OCI-LY7 (cell line): ENCODE data around the gene RMDN3. TPM values are rescaled to one million over a fixed set of nuclear protein-coding genes. Genes with fewer than 3 reads are reported as not detected.

Source experiments
- BruUV-seq: library from RNA; stranded (reverse); fragments of 400-500 nt; replicated peaks from 2 replicates; lab custom pipeline; 2021; lab: Mats Ljungman, UMichigan
- CTCF ChIA-PET: fragments of 300-600 bp; sonication (Branson Sonifier 250); formaldehyde crosslinking; loops from one replicate; lab custom pipeline; 2022; ENCODE audit warnings: antibody characterized with exemption; ENCODE audit not compliant: unreplicated experiment; lab: Charles Lee
- POLR2A ChIA-PET: fragments of 300-600 bp; sonication (Branson Sonifier 250); formaldehyde crosslinking; loops from one replicate; lab custom pipeline; 2022; ENCODE audit warnings: antibody characterized with exemption; lab: Charles Lee
- DNase-seq: peaks from one replicate; pipeline ENCODE4 v3.0.0-alpha.2; 2015; ENCODE audit warnings: low spot score
- H2AFZ ChIP-seq: fragments of 200-600 bp; sonication (generic), shearing (Covaris generic); 2 replicates; pipeline ENCODE4 v1.6.1; 2014; ENCODE audit warnings: mild to moderate bottlenecking, antibody characterized with exemption, low read length, moderate library complexity
- H3K27ac ChIP-seq: fragments of 200-600 bp; sonication (generic); 2 replicates; pipeline ENCODE4 v1.5.1; 2014; ENCODE audit warnings: mixed run types, low read depth, mild to moderate bottlenecking, moderate library complexity, low read length, inconsistent platforms; ENCODE audit not compliant: poor library complexity, severe bottlenecking
- H3K36me3 ChIP-seq: fragments of 200-600 bp; sonication (generic); 2 replicates; pipeline ENCODE4 v1.6.1; 2014; ENCODE audit warnings: mild to moderate bottlenecking, antibody characterized with exemption, low read length, moderate library complexity, mixed read lengths; ENCODE audit not compliant: insufficient read depth
- H3K4me1 ChIP-seq: fragments of 200-600 bp; sonication (generic); 2 replicates; pipeline ENCODE4 v1.5.1; 2014; ENCODE audit warnings: mild to moderate bottlenecking, low read length; ENCODE audit not compliant: insufficient read depth, poor library complexity, severe bottlenecking
- H3K4me2 ChIP-seq: fragments of 200-600 bp; sonication (generic); 2 replicates; pipeline ENCODE4 v1.6.1; 2014; ENCODE audit warnings: mild to moderate bottlenecking, low read length
- H3K4me3 ChIP-seq: fragments of 200-600 bp; sonication (generic); 2 replicates; pipeline ENCODE4 v1.5.1; 2014; ENCODE audit warnings: mild to moderate bottlenecking, low read depth, low read length; ENCODE audit not compliant: poor library complexity, severe bottlenecking
- H3K79me2 ChIP-seq: fragments of 200-600 bp; sonication (generic); 2 replicates; pipeline ENCODE4 v1.6.1; 2016; ENCODE audit warnings: low read depth, mild to moderate bottlenecking, low read length, moderate library complexity, mixed read lengths; ENCODE audit not compliant: insufficient read depth
- H3K9me2 ChIP-seq: fragments of 200-600 bp; sonication (generic); 2 replicates; pipeline ENCODE4 v1.6.1; 2016; ENCODE audit warnings: mild to moderate bottlenecking, low read length, mixed read lengths; ENCODE audit not compliant: insufficient read depth
- H3K9me3 ChIP-seq: fragments of 200-600 bp; sonication (generic); 2 replicates; pipeline ENCODE4 v1.6.1; 2014; ENCODE audit warnings: mild to moderate bottlenecking, mixed run types, low read length, mixed read lengths
- H4K20me1 ChIP-seq: fragments of 200-600 bp; sonication (generic); 2 replicates; pipeline ENCODE4 v1.6.1; 2014; ENCODE audit warnings: mild to moderate bottlenecking, antibody characterized with exemption, low read length, moderate library complexity, mixed read lengths; ENCODE audit not compliant: insufficient read depth
- CTCF ChIP-seq: fragments of 200-600 bp; sonication (generic); conservative IDR thresholded peaks from 2 replicates; pipeline ENCODE4 v1.5.1; 2014; ENCODE audit warnings: mild to moderate bottlenecking, antibody characterized with exemption, low read length, moderate library complexity, mixed read lengths
- EZH2phosphoT487 ChIP-seq: fragments of 200-600 bp; sonication (generic); IDR thresholded peaks from 2 replicates; pipeline ENCODE4 v1.6.1; 2018; ENCODE audit warnings: low read depth, borderline replicate concordance, mild to moderate bottlenecking, mixed run types, antibody characterized with exemption, low read length, moderate library complexity, mixed read lengths
- intact Hi-C: fragments of 100-400 bp; cut with micrococcal nuclease; formaldehyde crosslinking; loops from one replicate; pipeline ENCODE4 v1.10.0; 2022; ENCODE audit not compliant: unreplicated experiment
- total RNA-seq, 2 experiments: library from RNA; depleted of rRNA in 1 of 2; stranded (reverse); fragments of >200 nt in 1 of 2; shearing (Covaris generic) in 1 of 2; gene quantifications; 2 replicates each; pipeline ENCODE4 v1.2.3, GENCODE V29; 2014 to 2022

The RMDN3 gene
- total RNA-seq, 2 experiments from 2014 or later: 10.7 to 23.7 TPM

- ChIA-PET CTCF (interaction anchor here (0.8 kb wide), 1 partner anchor 13 kb away, joined by 3 read pairs; the partner anchor contains the start of gene GCHFR), POLR2A (no interaction called here)
- Histone ChIP-seq H3K4me2 (no peak overlapping the region), H2AFZ (no peak overlapping the region), H3K4me1 (no peaks in the 10 kb centered on the region), H3K9me3 (no peaks in the 10 kb centered on the region), H3K9me2 (no peaks in the 10 kb centered on the region), H4K20me1 (no peaks in the 10 kb centered on the region), H3K36me3 (peaks cover 65% of the 10 kb centered on the region), H3K79me2 (no peaks in the 10 kb centered on the region), H3K27ac (no peak overlapping the region), H3K4me3 (no peak overlapping the region)
- TF ChIP-seq EZH2phosphoT487: no peak
- TF ChIP-seq CTCF: no peak
- no peak for DNase-seq
- BruUV-seq: no TSS peak
- intact Hi-C loops: no loop called here
These were observed 21.6 kb upstream of the RMDN3 start for GRCh38 chr15:40776537-40777141.

- DNase-seq: no peak
- CTCF ChIA-PET: interaction anchor here (0.8 kb wide), 1 partner anchor 12 kb away, joined by 3 read pairs; the partner anchor contains the start of gene GCHFR
- POLR2A ChIA-PET: no interaction called here
- Histone ChIP-seq H2AFZ (no peak overlapping the region), H3K4me2 (no peak overlapping the region), H3K9me3 (no peaks in the 10 kb centered on the region), H3K4me3 (no peak overlapping the region), H3K4me1 (peaks cover 6% of the 10 kb centered on the region), H3K9me2 (no peaks in the 10 kb centered on the region), H4K20me1 (no peaks in the 10 kb centered on the region), H3K79me2 (no peaks in the 10 kb centered on the region), H3K27ac (no peak overlapping the region), H3K36me3 (peaks cover 69% of the 10 kb centered on the region)
- intact Hi-C loops: no loop called here
- no peak for TF ChIP-seq CTCF
- no peak for TF ChIP-seq EZH2phosphoT487
- no TSS peak for BruUV-seq
These were observed 20.9 kb upstream of the RMDN3 start for GRCh38 chr15:40775740-40776536.

- no peaks in the 10 kb centered on the region for H4K20me1 ChIP-seq
- intact Hi-C loops: no loop called here
- H3K4me1 ChIP-seq: peaks cover 16% of the 10 kb centered on the region
- no peaks in the 10 kb centered on the region for H3K9me2 ChIP-seq
- no peaks in the 10 kb centered on the region for H3K9me3 ChIP-seq
- DNase-seq: no peak
- no peak overlapping the region for H3K4me2 ChIP-seq
- BruUV-seq: no TSS peak
- no peak overlapping the region for H3K4me3 ChIP-seq
- CTCF ChIA-PET: no interaction called here
- H3K36me3 ChIP-seq: peaks cover 69% of the 10 kb centered on the region
- no peaks in the 10 kb centered on the region for H3K79me2 ChIP-seq
- H2AFZ ChIP-seq: no peak overlapping the region
- POLR2A ChIA-PET: no interaction called here
- no peak overlapping the region for H3K27ac ChIP-seq
- TF ChIP-seq CTCF: no peak
- no peak for TF ChIP-seq EZH2phosphoT487
These were observed 20.0 kb upstream of the RMDN3 start for GRCh38 chr15:40775007-40775406.
